GM12891 (cell line): Measurements from ENCODE around the gene ZNF236.

Source experiments
- PAX5 ChIP-seq: IDR thresholded peaks from 2 replicates; pipeline ENCODE4 v1.6.1; 2011; ENCODE audit warnings: low read length, moderate library complexity, mild to moderate bottlenecking; ENCODE audit not compliant: insufficient read depth, severe bottlenecking
- POLR2A ChIP-seq: IDR thresholded peaks from 2 replicates; pipeline ENCODE4 v1.6.1; 2011; ENCODE audit warnings: low read depth, low read length, control low read depth
- POLR2AphosphoS5 ChIP-seq: IDR thresholded peaks from 2 replicates; pipeline ENCODE4 v1.6.1; 2011; ENCODE audit warnings: low read depth, low read length, control low read depth
- POU2F2 ChIP-seq: IDR thresholded peaks from 2 replicates; pipeline ENCODE4 v1.6.1; 2011; ENCODE audit warnings: low read depth, mild to moderate bottlenecking, control low read depth, low read length, moderate library complexity
- SPI1 ChIP-seq: IDR thresholded peaks from 2 replicates; pipeline ENCODE4 v1.6.1; 2011; ENCODE audit warnings: low read depth, low read length, control low read depth
- TAF1 ChIP-seq: IDR thresholded peaks from 2 replicates; pipeline ENCODE4 v1.6.1; 2011; ENCODE audit warnings: low read depth, low read length, control low read depth

GRCh38 chr18:76922107-76922506 lies 99.8 kb downstream of the ZNF236 start:
- no peak for TF ChIP-seq TAF1
- no peak for TF ChIP-seq POLR2A
- no peak for TF ChIP-seq POLR2AphosphoS5
- TF ChIP-seq POU2F2: no peak
- TF ChIP-seq SPI1: no peak
- TF ChIP-seq PAX5: no peak
